Loucy (cell line): Measurements from ENCODE around the gene CKMT2.

Experiments
- CTCF ChIP-seq: fragments of 200-600 bp; sonication (generic); conservative IDR thresholded peaks from 2 replicates; pipeline ENCODE4 v1.5.1; 2014; ENCODE audit warnings: mild to moderate bottlenecking, antibody characterized with exemption, low read length
- EZH2phosphoT487 ChIP-seq: fragments of 200-600 bp; IDR thresholded peaks from 2 replicates; pipeline ENCODE4 v1.6.1; 2018; ENCODE audit warnings: antibody characterized with exemption, mild to moderate bottlenecking, moderate library complexity, borderline replicate concordance

GRCh38 chr5:81256766-81257165, 23.6 kb downstream of the CKMT2 start:
- TF ChIP-seq CTCF: no peak
- no peak for TF ChIP-seq EZH2phosphoT487
